Erythroblast (primary cell): ENCODE results near the gene NCR3LG1.

Source experiments
- GATA1 ChIP-seq: IDR thresholded peaks from 2 replicates; pipeline ENCODE4 v1.6.1; 2011; ENCODE audit warnings: low read depth, mild to moderate bottlenecking, control low read depth, low read length, moderate library complexity
- POLR2A ChIP-seq: IDR thresholded peaks from 2 replicates; pipeline ENCODE4 v1.6.1; 2011; ENCODE audit warnings: mild to moderate bottlenecking, low read length

- TF ChIP-seq POLR2A: no peak
- TF ChIP-seq GATA1: no peak
Measured at GRCh38 chr11:17411418-17411817, 59.8 kb downstream of the NCR3LG1 start.
